GM18502 (cell line): ENCODE data around the gene RPS17.
A peak's percentile ranks its signal among the peaks of the same experiment; 100 is the strongest.

Experiments
- ATAC-seq: cut with Tn5 transposase; IDR thresholded peaks from one replicate; pipeline ENCODE4 v1.9.1; 2021; ENCODE audit warnings: mild to moderate bottlenecking; ENCODE audit not compliant: unreplicated experiment, poor library complexity

RPS17 gene

GRCh38 chr15:82540055-82540983 is at the start of gene RPS17:
RPS17 (minus strand) TSS chr15:82540457; CDS start chr15:82540428, 29 bp downstream.
- peak; percentile 95 for ATAC-seq

- ATAC-seq, result no peak
Observed at GRCh38 chr15:82587805-82588204, 47.5 kb upstream of the RPS17 start.

DNA sequence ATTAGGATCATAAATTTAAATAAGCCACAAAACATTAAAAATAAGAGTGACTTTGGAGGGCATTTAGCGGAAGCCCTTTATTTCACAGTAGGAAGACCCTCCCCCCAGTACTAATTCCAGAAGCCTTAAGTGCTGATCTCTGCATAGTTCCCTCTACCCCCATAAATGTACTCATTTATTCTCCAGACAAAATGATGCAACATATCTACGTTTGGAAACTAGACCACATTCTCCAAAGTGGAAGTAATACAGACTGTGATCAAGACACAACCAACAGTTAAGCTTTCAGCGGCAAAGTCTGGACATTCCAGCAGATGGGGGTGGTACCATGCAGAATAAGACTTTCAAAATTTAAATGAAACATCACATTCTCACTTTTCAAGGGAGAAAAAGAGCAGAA is 44.8 kb upstream of the RPS17 start:
- ATAC-seq, result no peak

- ATAC-seq, result no peak
Observed at GRCh38 chr15:82580713-82581112, 40.5 kb upstream of the RPS17 start.

DNA sequence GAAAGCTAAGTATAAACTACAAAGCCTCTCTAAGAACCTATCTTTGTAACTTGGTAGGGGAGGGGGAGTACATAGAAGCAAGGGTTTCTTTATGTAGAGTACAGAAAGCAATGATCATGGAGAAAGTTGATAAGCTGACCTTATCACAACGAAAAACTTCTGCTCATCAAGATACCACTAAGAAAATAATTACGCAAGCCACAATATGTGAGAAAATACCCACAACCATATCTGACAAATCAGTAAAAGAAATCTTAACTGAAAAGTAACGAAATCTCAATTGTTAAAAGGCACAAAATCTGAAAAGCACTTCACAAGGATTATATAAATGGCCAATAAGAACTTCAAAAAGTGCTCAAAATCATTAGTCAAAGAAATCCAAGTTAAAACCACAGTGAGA is 35.1 kb upstream of the RPS17 start:
- ATAC-seq, result no peak

DNA sequence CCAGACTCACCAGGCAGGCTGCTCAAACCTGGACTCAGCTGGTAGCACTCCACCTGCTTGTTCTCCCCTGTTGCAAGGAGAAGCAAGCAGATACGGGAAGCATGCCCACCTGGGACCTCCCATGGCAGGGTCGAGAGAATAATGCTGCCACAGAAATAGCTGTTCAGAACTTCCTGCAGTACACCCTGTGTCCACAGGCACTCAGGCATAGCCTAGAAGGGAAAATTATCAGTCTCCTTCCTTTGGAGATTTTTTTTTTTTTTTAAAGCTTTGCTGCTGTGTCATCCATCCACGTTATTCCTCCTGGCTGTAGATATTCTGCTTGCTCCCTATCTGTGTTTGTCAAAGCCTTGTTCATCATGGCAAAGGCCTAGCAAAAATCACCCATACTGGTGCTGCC is 32.7 kb upstream of the RPS17 start:
- no peak for ATAC-seq

DNA sequence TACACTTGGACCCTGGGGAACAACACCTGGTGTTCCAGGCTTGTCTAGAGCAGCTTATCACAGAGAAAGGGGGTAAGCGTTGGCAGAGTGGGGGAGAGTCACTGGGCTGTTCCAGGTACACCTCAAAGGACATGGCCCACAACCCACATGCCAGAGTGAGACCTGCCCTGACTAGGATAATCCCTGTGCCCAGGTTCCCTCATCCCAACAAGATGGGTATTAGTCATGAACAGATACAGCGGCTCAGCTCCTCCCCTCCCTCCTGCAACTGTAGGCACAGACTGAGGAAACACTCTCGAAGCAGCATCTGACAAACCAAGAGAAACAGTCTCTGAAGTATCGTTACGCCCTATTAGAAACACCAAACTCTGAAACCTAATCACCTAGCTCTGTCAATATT is 32.1 kb upstream of the RPS17 start:
- no peak for ATAC-seq

DNA sequence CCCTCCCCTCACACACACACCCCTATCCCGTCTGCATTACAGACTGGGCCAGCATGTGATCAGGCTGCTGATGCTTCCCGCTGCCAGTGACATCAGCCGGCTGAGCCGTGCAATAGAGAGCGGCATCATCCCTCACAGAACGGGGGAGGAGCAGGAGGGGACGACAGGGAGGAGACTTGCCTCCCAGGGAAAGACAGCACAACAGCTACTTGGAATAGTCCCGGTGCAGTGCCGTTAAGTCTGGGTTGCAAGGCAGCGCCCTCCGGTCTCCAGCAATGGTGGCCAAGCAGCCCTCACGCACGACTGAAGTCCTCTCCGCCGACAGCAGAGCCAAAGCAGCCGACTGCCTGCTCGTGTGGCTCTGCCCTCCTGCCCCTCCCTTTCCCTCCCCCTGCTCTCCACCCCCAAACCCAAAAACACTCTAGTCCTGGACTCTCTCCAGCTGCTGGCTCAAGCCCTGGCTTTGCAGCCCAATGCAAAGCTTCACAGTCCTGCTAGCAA is 31.5 kb upstream of the RPS17 start:
- ATAC-seq, result no peak

- no peak for ATAC-seq
Observed at GRCh38 chr15:82570721-82571508, 30.7 kb upstream of the RPS17 start.

DNA sequence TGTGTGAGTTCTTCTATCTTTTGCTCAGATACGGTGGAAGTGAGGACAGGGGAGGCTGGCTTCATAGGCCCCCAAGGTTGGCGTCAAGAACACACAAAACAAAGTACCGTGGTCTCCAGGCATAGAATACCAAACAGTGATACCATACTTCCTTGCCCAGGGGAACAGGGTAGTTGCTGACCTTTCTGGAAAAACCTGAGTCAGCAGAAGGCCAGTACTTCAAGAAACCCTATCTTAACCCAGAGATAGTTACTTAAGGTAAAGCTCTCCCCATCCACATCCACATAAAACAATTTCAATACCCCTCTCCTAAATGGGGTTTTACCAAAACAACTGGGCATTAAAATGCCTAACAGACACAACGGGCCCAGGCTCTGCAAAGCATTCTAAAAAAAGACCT is 29.6 kb upstream of the RPS17 start:
- no peak for ATAC-seq

DNA sequence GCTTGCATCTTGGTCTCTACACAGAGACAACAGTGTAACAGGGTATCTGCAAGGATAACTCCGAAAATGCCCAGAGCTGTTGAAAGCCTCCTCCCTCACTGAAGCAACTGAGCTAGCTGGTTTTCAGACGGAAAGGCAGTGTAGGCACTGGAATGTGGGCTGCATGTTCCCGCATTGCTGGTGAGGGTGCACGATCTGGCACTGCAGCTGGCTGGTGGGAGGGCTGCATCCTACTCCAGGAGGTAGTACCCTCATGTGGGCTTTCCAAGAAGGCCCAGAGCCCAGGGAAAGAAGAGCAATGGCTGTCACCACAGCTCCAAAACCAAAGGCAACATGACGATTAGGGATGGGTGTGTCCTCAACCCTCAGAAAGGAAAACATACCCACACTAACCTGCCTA is 28.7 kb upstream of the RPS17 start:
- ATAC-seq, result no peak

- no peak for ATAC-seq
Observed at GRCh38 chr15:82567661-82568060, 27.4 kb upstream of the RPS17 start.

GRCh38 chr15:82566690-82567089 is 26.4 kb upstream of the RPS17 start:
- no peak for ATAC-seq

DNA sequence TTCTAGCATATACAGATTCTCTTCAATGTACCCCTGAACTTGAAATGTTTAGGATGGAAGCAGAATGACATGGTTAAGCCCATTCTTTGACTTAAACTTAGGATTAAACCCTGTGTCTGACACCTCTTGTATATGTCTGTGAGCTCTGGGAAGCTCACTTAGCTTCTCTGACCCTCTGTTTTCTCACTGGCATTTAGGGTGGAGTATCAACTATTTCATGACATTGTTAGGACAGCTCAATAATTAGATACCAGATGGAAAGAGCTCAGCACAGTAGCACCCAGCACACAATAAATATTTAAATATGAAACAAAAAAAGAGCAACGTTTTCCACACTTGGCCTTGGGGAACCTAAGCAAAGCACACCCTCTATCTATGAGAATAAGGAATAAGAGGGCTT is 18.2 kb upstream of the RPS17 start:
- no peak for ATAC-seq

GRCh38 chr15:82556315-82557035 is 16.2 kb upstream of the RPS17 start:
- no peak for ATAC-seq

DNA sequence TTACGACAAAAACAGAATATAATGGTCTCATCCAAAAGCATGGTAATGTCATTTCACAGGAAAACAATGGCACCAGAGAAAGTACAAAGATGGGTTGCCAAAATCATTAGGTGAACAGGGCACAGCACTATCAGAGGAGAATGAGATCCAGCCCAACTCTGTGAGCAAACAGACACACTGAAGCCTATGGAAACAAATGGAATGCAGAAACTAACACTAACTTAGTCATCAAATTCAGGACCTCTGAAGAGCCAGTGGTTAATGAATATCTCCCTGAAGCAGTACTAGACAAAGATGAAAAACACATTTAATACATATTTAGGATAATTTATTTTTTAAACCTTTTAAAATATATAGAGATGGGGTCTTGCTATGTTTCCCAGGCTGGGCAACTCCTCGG is 14.6 kb upstream of the RPS17 start:
- ATAC-seq, result no peak

DNA sequence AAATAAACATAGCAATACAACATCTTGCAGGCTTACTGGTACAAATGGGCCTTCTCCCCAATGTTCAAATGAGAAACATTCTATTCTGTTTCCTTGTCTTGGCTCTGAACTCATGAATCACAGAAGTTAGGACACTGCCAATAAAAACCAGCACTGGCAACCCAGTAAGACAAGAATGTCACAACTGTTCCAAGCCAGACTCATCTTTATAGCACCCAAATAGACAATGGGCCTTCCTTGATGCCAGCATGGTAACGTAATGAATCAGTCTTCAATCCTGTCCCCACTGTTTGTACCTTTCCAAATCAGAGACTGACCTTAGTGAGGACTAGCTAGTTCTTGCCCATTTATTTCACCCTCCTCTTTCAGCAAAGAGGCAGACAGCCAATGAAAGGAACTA is 14.1 kb upstream of the RPS17 start:
- no peak for ATAC-seq

DNA sequence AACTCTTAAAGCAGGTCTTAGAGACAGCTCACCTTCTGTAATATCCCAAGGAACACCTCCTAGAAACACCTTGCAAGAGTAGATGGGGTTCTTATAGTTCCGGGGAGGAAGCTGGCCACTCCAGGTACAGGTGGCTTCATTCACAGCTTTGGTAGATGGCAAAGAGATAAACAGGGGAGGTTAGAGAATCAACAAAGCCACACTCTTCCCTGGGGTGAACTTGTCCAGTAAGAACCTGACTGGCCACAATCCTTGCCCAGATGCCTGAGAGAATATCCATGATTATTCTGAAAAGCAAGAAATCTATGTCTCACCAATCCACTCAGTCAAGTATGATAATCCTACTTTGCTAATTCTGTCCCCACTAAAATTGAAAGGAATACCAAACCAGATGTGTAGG is 13.6 kb upstream of the RPS17 start:
- ATAC-seq, result no peak

- ATAC-seq, result no peak
Observed at GRCh38 chr15:82552861-82553260, 12.6 kb upstream of the RPS17 start.

- no peak for ATAC-seq
Observed at GRCh38 chr15:82551646-82552247, 11.5 kb upstream of the RPS17 start.
